KG1 (cell line): ENCODE measurements around the gene OPCML.

ENCODE experiments used
- DNase-seq: peaks from one replicate; lab custom pipeline; 2025; lab: John Stamatoyannopoulos, UW

The OPCML gene

GRCh38 chr11:133360860-133361688, 171.2 kb downstream of the OPCML start:
- DNase-seq = no peak

- no peak for DNase-seq
Measured at GRCh38 chr11:133355095-133355494, 177.2 kb downstream of the OPCML start.

- no peak for DNase-seq
Measured at GRCh38 chr11:133354069-133354468, 178.2 kb downstream of the OPCML start.

DNA sequence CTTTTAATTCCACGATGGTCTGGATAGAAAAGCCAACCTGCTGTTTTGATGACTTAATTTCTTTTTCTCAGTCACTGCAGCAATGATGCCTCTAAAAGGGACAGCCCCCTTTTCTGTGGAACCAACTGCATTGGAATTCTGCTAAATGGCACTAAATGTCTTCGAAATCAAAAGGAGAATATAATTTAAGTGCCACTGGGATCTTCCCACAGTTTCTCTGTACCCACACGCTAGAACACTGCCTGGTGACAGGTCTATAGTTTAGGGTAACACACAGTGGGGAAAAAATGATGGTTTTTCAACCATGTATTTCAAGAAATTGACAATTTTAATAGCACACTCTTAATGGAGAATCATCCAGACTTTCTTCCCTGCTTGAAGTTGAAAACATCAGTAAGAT, 182.3 kb downstream of the OPCML start:
- no peak for DNase-seq

GRCh38 chr11:133347988-133348387, 184.3 kb downstream of the OPCML start:
- DNase-seq = no peak

DNA sequence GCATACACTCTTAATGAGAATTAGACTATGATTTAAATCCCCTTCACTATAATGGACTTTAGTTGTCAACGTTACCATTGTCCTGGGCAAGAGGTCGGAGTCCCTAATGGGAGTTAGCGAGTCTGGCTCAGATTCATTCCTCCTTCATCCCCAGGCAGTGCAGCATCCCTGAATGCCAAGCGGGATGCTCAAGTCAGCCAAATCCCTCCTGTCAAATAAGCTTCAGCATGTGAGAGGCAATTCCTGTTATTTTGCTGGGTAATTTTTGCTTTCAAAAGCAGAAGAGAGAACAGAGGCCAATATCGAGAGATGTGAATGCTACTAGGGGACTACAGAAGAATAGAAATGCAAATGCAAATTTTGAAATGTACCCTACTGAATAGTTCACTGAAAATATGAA, 186.2 kb downstream of the OPCML start:
- DNase-seq = no peak

GRCh38 chr11:133343951-133344350, 188.3 kb downstream of the OPCML start:
- no peak for DNase-seq

DNA sequence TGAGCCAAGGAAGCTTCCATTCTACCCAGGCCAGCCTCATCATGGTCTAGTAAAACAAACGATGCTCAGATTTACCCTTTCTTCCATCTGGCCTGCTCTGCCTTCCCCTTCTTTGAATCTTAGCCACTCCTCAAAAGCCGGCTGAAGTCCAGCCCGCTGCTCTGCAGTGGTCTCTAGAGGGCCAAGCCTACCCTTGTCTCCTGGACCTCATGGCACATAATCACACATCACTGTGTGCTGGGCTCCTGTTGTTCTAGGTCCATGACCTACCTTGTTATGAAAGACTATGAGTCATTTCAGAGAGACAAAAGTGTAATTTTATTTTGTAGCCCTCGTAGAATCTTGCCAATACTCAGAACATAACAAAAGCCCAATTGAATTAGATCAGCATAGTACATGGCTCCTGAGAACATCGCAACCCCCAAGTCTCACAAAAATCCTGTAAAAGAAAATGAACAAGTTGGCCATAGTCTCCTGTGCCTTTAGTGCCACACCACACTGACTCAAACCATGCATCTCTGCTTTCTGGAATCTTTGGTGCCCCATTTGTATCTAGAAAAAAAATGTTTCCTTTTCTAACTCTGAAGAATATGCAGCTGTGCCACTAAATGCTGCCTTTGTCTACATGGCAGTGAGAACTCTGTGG, 192.7 kb downstream of the OPCML start:
- DNase-seq = no peak

- no peak for DNase-seq
Measured at GRCh38 chr11:133338588-133338987, 193.7 kb downstream of the OPCML start.

- no peak for DNase-seq
Measured at GRCh38 chr11:133337951-133338418, 194.3 kb downstream of the OPCML start.

- DNase-seq = no peak
Measured at GRCh38 chr11:133337193-133337592, 195.1 kb downstream of the OPCML start.

DNA sequence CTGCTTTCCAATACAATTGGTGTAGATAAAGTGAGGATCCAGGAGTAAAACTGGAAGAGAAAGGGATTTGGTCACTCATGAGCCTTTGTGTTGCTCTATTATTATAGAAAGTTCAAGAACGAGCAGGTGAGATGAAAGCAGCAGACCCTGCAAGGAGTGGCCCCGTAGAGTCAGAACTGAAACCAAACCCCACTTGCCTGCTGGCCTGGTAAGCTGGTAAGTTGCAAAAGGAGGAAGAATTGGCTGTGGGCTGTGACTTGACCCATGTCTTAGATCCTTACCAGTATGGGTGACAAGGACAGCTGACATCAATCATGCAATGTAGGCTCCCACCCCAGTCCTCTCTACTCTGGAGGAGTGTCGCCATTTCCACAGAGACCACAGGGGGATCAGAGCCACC, 201.3 kb downstream of the OPCML start:
- DNase-seq = no peak

DNA sequence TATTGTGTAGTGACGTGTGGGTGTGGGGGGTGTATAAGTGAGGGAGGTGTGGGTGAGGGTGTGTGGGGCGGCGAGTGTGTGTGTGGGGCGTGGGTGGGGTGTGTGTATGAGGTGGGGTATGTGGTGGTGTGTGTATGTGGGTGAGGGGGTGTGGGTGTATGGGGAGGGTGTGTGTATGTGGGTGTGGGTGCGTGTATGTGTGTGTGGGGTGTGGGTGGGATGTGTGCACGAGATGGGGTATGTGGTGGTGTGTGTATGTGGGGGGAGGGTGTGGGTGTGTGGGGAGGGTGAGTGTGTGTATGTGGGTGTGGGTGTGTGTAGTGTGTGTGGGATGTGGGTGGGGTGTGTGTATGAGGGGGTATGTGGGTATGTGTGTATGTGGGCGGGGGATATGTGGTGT, 205.5 kb downstream of the OPCML start:
- DNase-seq = no peak

GRCh38 chr11:133326332-133326731, 206.0 kb downstream of the OPCML start:
- no peak for DNase-seq

GRCh38 chr11:133325711-133326110, 206.6 kb downstream of the OPCML start:
- no peak for DNase-seq

- DNase-seq = no peak
Measured at GRCh38 chr11:133323354-133323753, 208.9 kb downstream of the OPCML start.

- DNase-seq = no peak
Measured at GRCh38 chr11:133318221-133318620, 214.1 kb downstream of the OPCML start.

DNA sequence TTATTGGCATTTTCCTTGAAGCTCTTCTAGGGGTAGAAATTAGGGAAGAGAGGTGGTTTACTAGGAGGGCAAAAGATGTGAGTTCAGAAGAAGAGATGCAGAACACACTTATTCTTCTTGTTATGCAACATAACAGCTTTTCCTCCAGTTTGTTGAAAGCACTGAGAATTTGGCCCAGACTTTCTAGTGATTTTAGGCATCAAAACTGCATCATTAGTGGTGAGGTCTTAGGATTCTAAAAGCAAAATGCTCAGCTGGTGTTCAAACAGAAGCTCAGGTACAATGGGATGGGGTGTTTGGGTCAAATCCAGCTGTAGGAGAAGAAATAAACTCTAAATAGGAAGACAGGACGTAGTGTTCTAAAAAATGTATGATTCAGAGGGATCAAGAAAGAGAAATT, 221.1 kb downstream of the OPCML start:
- DNase-seq = no peak

DNA sequence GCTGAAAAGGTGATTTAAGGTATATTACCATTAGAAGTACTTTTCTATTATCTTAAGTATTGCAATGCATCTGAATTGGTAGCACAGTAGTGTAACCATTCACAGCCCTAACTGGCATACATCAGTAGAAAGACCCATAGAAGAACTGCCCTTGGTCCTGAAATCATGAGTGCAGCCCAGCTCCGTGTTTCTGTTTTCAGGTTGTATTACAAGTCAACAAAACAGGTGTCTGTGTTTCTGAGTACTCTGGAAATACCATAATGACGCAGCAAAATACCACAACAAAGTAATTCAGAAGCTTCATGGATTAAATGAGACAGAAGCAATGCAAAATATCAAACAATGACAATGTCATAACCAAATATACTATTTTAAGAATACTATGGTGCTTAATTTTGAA, 226.3 kb downstream of the OPCML start:
- DNase-seq = no peak

GRCh38 chr11:133305208-133305956, 226.9 kb downstream of the OPCML start:
- DNase-seq = no peak

DNA sequence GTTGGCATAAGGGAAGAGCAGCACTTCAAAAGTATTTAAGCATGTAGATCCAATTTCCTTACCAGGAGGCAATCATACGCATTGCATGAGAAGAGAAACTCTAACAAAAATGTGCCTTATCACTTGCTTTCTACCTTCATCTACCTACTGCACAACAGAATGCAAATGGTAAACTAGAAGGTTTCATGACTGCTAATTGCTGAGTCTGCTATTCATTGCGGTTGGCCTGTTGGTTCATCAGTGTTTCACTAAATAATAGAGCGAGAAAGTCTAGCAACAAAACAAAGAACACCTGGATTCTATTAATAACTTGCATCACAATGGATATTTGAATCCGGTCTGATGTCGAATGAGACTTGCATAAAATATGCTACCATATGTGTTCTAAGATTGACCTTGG, 229.0 kb downstream of the OPCML start:
- DNase-seq = no peak

DNA sequence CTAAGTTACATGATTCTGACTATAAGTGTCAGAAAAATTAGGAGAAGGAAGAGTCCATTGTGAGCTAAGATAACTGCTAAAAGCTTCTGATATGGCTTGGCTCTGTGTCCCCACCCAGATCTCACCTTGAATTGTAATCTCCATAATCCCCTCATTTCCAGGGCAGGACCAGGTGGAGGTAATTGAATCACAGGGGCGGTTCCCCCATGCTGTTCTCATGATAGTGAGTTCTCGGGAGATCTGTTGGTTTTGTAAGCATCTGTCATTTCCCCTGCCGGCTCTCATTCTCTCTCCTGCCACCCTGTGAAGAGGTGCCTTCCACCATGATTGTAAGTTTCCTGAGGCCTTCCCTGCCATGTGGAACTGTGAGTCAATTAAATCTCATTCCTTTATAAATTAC, 230.2 kb downstream of the OPCML start:
- no peak for DNase-seq

GRCh38 chr11:133300666-133301065, 231.6 kb downstream of the OPCML start:
- DNase-seq = no peak
